Measurements from ENCODE around the gene PRPSAP1.
"Not testable (repeated sequence)": the region's sequence is repeated elsewhere in the genome, so short reads cannot be mapped to it uniquely, and the experiment has no call there.

The PRPSAP1 gene

DNA sequence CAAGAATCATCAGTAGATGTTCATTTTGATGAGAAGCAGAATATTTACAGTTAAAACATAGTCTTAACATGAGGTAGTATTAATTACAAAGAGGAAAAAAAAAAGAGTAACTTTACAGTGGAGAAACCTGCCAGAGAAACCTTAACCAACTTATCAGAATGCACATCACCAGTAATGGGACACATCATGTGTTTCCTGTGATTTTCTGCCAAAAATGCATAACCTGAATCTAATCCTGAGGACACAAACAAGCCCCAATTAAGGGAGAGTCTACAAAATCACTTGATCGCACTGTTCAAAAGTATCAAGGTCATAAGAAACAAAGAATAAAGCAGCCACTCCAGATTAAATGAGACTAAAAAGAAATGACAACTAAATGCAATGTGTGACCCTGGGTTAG is 27.4 kb downstream of the PRPSAP1 start:
- Histone ChIP-seq H3K4me3 (ENCODE audit: low read length) (no peak overlapping the region), H3K36me3 (ENCODE audit: control insufficient read depth, insufficient read depth, low read length) (no peaks in the 10 kb centered on the region), H3K9ac (ENCODE audit: low read length) (no peak overlapping the region), H3K27me3 (ENCODE audit: control insufficient read depth, insufficient read depth, low read length) (no peaks in the 10 kb centered on the region), H3K9me3 (ENCODE audit: control insufficient read depth, low read length) (no peaks in the 10 kb centered on the region), H3K4me1 (ENCODE audit: control insufficient read depth, insufficient read depth, low read length) (no peaks in the 10 kb centered on the region)

DNA sequence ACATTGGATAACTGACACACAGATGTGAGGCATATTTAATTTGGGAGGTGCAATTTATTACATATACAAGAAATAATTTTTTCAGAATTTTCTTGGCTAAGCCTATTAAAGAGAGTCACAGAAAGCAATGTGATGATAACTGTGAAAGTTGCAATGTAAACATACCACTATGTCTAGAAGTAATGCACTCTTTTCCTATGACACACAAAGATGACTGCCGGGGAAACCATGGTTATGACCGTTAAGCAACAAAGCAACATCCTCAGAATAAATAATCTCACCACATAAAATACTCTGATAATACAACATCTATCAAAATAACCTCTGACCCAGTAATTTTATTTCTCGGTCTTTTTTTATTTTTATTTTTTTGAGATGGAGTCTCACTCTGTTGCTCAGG is 35.1 kb downstream of the PRPSAP1 start:
- Histone ChIP-seq H3K9me3 (ENCODE audit: control insufficient read depth, low read length) (no peaks in the 10 kb centered on the region), H3K4me3 (ENCODE audit: low read length) (no peak overlapping the region), H3K4me1 (ENCODE audit: control insufficient read depth, insufficient read depth, low read length) (no peaks in the 10 kb centered on the region), H3K9ac (ENCODE audit: low read length) (no peak overlapping the region), H3K36me3 (ENCODE audit: control insufficient read depth, insufficient read depth, low read length) (no peaks in the 10 kb centered on the region), H3K27me3 (ENCODE audit: control insufficient read depth, insufficient read depth, low read length) (no peaks in the 10 kb centered on the region)

DNA sequence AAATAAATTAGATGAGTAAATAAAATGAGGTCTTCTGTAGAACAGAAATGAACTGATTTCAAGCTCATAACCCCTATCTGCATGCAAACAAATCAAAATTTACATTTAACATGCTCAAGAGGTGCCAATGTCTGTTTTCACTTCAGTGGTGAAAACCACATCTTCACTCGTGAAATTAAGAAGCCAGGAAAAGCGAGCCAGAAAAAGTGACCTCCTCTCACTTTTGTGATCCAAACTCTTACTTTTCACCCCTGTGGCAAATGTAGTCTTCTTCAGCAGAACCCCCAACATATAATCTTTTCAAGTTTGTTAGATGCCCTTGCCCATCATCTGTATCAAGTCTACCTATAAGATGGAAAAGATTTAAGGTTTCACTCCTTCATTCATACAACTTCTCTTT is 36.2 kb downstream of the PRPSAP1 start:
- Histone ChIP-seq H3K4me3 (ENCODE audit: low read length) (no peak overlapping the region), H3K9ac (ENCODE audit: low read length) (no peak overlapping the region), H3K36me3 (ENCODE audit: control insufficient read depth, insufficient read depth, low read length) (peaks cover 7% of the 10 kb centered on the region), H3K27me3 (ENCODE audit: control insufficient read depth, insufficient read depth, low read length) (no peaks in the 10 kb centered on the region), H3K9me3 (ENCODE audit: control insufficient read depth, low read length) (no peaks in the 10 kb centered on the region), H3K4me1 (ENCODE audit: control insufficient read depth, insufficient read depth, low read length) (no peaks in the 10 kb centered on the region)

DNA sequence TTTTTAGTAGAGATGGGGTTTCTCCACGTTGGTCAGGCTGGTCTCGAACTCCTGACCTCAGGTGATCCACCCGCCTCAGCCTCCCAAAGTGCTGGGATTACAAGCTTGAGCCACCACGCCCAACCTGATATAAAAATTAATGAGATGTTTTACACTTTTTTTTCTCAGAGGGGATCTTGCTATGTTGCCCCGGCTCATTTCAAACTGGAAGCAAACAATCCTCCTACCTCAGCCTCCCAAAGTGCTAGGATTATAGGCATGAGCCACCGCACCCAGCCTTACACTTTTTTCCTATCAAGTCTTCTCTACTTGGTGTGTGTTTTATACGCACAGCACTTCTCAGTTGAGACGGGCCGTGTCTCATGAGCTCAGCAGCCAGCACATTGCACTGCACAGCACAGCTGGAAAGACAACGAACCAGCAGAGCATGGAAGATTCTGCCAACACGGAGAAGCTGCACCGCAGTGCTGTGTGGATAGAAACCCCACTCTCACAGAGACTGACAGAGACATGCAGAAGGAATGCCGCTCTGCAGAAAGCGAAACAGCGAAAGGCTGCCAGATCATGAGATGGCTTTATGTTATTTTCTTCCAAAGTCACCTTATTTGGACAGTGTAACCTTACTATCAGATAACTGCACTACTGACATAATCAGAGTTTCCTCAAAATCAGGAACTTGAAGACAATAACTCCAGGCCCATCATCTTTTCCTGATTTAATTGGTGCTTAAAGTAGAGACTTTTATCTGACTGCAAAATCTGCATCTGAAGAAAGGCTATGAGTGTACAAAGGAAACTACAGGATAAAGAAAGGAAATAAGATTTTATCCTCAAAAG is 39.1 kb downstream of the PRPSAP1 start:
- H3K9ac ChIP-seq (ENCODE audit: low read length): no peak overlapping the region
- H3K4me3 ChIP-seq (ENCODE audit: low read length): no peak overlapping the region
- no peaks in the 10 kb centered on the region for H3K9me3 ChIP-seq (ENCODE audit: control insufficient read depth, low read length)
- no peaks in the 10 kb centered on the region for H3K27me3 ChIP-seq (ENCODE audit: control insufficient read depth, insufficient read depth, low read length)
- no peaks in the 10 kb centered on the region for H3K4me1 ChIP-seq (ENCODE audit: control insufficient read depth, insufficient read depth, low read length)
- H3K36me3 ChIP-seq (ENCODE audit: control insufficient read depth, insufficient read depth, low read length): peaks cover 10% of the 10 kb centered on the region

DNA sequence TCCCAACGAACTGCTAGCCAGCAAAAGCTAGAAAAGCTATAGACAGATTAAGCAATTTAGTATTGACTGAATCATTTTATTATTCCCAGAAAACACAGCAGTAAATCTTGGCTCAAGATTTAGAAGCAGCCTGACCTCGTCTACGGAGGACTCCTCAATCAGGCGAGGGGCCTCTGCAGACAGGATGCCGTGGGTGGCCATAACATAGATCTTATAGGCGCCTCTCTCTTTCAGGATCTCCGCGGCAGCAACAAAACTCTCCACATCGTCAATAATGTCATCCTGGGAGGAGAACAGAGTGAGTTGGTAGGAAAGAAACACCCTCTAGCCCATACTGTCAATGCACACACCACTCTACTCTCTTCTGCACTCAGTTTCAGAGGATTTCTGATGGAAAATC is 41.0 kb downstream of the PRPSAP1 start:
- H3K27me3 ChIP-seq (ENCODE audit: control insufficient read depth, insufficient read depth, low read length): no peaks in the 10 kb centered on the region
- peaks cover 10% of the 10 kb centered on the region for H3K36me3 ChIP-seq (ENCODE audit: control insufficient read depth, insufficient read depth, low read length)

DNA sequence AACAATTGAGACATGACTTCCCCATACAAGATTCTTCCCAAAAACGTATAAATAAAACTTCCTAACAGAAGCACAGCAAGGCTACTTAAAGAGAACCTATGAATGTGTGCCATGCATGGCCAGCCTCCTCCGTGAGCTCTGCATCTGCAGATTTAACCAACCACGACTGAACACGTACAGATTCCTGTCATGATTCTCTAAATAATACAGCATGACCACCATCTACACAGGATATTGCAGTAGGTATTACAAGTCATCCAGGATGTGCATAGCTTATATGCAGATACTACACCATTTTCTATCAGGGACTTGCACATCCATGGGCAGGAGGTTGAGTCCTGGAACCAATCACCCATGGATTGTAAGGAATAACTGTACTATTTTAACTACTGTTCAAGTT is 44.3 kb downstream of the PRPSAP1 start:
- Histone ChIP-seq H3K4me1 (ENCODE audit: control insufficient read depth, insufficient read depth, low read length) (no peaks in the 10 kb centered on the region), H3K4me3 (ENCODE audit: low read length) (no peak overlapping the region), H3K27me3 (ENCODE audit: control insufficient read depth, insufficient read depth, low read length) (no peaks in the 10 kb centered on the region), H3K9ac (ENCODE audit: low read length) (no peak overlapping the region), H3K9me3 (ENCODE audit: control insufficient read depth, low read length) (no peaks in the 10 kb centered on the region), H3K36me3 (ENCODE audit: control insufficient read depth, insufficient read depth, low read length) (peaks cover 10% of the 10 kb centered on the region)

More for the DNA sequence above, 41.0 kb downstream of the PRPSAP1 start:
- Histone ChIP-seq H3K4me1 (ENCODE audit: control insufficient read depth, insufficient read depth, low read length) (no peaks in the 10 kb centered on the region), H3K4me3 (ENCODE audit: low read length) (no peak overlapping the region), H3K9ac (ENCODE audit: low read length) (no peak overlapping the region), H3K9me3 (ENCODE audit: control insufficient read depth, low read length) (no peaks in the 10 kb centered on the region)

DNA sequence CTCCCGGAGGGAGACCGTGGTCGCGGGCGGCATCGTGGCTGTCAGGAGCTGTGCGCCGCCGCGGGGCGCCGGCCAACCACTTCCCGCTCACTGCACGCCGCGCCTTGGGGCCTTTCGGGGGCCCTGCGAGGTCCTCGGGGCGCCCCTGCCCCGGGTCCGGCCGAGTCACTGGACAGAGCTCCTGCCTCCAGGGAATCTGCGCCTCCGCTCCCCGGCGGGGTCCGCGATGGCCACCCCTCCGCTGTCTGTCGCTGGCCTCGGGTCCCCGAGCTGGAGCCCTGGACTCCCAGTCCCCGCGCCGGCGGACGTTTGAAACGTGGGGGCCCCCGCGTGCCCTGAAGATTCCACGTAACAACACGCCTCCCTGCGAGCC is 45.8 kb downstream of the PRPSAP1 start, which contains the start of gene QRICH2:
Gene QRICH2 (minus strand): TSS at position 311 of the 373 bp plus-strand sequence. CDS start 278 bp downstream, at position 33.
- Histone ChIP-seq H3K36me3 (ENCODE audit: control insufficient read depth, insufficient read depth, low read length) (peaks cover 7% of the 10 kb centered on the region), H3K27me3 (ENCODE audit: control insufficient read depth, insufficient read depth, low read length) (no peaks in the 10 kb centered on the region), H3K4me3 (ENCODE audit: low read length) (no peak within 1 kb of the TSS), H3K9me3 (ENCODE audit: control insufficient read depth, low read length) (no peaks in the 10 kb centered on the region), H3K9ac (ENCODE audit: low read length) (no peak within 1 kb of the TSS), H3K4me1 (ENCODE audit: control insufficient read depth, insufficient read depth, low read length) (no peaks in the 10 kb centered on the region)

DNA sequence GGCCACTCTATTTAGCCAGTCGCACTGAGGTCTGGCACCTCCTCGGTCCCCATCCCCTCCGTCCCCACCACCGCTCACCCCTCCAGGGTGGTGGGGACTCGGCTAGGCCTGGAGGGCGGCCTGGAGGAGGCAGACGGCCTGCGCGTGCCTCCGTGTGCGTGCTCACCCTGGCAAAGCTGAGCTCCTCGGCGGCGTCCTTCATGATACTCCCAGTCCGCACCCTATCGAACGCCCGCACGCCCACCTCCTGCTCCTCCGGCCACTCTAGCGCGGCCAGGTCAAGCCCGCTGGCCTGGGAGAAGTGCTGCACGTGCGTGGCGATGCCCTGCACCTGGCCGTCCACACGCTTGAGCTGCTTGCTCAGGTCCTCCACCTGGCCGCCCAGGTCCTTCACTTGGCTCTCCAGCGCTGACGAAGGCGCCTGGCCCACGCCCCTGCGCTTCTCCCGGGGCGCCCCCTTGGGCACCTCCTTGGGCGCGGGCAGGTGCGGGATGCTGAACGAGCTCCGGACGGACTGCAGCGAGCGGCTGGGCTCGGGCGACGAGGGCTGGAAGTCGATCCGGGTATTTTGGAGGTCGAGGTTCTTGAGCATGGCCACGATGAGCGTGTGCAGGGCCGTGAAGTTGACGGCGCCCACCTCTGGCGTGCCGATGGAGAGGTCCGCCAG is 46.3 kb downstream of the PRPSAP1 start:
- H3K4me3 ChIP-seq (ENCODE audit: low read length): no peak overlapping the region

DNA sequence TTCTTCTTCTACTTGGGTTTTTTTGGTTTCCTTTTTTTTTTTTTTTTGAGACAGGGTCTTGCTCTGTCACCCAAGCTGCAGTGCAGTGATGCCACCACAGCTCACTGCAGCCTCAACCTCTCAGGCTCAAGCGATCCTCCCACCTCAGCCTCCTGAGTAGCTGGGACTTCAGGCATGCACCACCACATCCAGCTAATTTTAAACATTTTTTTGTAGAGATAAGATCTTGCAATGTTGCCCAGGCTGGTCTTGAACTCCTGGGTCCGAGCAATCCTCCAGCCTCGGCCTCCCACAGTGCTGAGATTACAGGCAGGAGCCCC is 48.6 kb downstream of the PRPSAP1 start:
- H3K4me1 ChIP-seq (ENCODE audit: control insufficient read depth, insufficient read depth, low read length); H3K9me3 ChIP-seq (ENCODE audit: control insufficient read depth, low read length); H3K9ac ChIP-seq (ENCODE audit: low read length); H3K4me3 ChIP-seq (ENCODE audit: low read length); H3K36me3 ChIP-seq (ENCODE audit: control insufficient read depth, insufficient read depth, low read length); H3K27me3 ChIP-seq (ENCODE audit: control insufficient read depth, insufficient read depth, low read length): not testable (repeated sequence)

More for the DNA sequence above, 46.3 kb downstream of the PRPSAP1 start:
- peaks cover 2% of the 10 kb centered on the region for H3K36me3 ChIP-seq (ENCODE audit: control insufficient read depth, insufficient read depth, low read length)
- H3K9me3 ChIP-seq (ENCODE audit: control insufficient read depth, low read length): no peaks in the 10 kb centered on the region
- H3K27me3 ChIP-seq (ENCODE audit: control insufficient read depth, insufficient read depth, low read length): no peaks in the 10 kb centered on the region
- no peak overlapping the region for H3K9ac ChIP-seq (ENCODE audit: low read length)
- H3K4me1 ChIP-seq (ENCODE audit: control insufficient read depth, insufficient read depth, low read length): no peaks in the 10 kb centered on the region

DNA sequence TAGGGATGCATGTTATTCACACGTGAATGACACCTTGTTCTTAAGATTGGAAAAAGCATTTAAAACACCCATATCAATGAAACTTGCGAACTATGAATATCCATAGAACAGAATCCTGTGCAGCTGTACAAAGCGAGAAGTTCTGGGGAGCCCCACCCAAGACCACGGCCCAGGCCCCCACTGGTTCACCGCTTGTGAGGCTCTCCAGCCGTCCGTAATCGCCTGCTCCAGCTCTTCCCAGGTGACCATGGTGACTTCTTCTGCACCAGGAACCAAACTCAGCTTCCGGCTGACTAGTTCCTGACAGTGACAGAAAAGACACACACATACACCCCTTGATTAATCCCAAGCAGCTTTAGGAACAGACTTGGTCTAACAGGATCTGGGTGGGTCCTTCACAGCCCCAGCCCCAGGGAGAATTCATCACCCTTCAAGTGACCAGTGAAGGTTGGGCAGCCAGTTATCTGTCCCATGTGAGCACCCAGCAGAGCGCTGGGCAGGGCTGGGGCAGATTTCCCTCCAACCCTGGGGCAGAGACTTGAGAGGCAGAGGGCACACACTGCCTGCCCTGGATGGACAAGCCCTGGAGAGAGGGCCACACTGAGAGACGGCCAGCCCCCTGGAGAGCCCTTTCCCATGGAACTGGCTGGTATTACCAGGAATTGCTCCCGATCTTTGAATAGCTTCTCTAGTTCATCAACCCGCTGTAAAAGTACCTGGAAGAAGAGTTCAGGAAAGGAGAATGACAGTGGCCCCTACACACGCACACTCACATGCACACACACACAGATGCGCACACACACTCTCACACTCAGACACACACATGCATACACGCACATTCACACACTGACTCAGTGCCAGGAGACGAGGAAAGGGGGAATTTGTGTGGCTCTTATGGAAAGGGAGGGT is 49.2 kb downstream of the PRPSAP1 start:
- Histone ChIP-seq H3K9me3 (ENCODE audit: control insufficient read depth, low read length) (no peaks in the 10 kb centered on the region), H3K36me3 (ENCODE audit: control insufficient read depth, insufficient read depth, low read length) (no peaks in the 10 kb centered on the region), H3K9ac (ENCODE audit: low read length) (no peak overlapping the region), H3K4me1 (ENCODE audit: control insufficient read depth, insufficient read depth, low read length) (no peaks in the 10 kb centered on the region), H3K4me3 (ENCODE audit: low read length) (no peak overlapping the region), H3K27me3 (ENCODE audit: control insufficient read depth, insufficient read depth, low read length) (no peaks in the 10 kb centered on the region)

DNA sequence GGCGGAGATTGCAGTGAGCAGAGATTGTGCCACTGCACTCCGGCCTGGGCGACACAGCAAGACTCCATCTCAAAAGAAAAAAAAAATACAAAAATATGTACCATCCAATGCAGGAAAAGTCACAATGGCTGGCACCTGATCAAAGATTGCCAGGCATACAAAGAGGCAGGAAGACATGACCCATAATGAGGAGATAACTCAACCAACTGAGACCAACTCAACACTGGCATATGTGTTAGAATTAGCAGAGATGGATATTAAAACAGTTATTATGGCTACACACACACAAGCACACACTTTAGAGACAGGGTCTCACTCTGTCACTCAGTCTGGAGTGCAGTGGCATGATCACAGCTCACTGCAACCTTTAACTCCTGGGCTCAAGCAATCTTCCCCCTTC is 56.3 kb downstream of the PRPSAP1 start:
- Histone ChIP-seq H3K9me3 (ENCODE audit: control insufficient read depth, low read length) (no peaks in the 10 kb centered on the region), H3K36me3 (ENCODE audit: control insufficient read depth, insufficient read depth, low read length) (no peaks in the 10 kb centered on the region), H3K4me1 (ENCODE audit: control insufficient read depth, insufficient read depth, low read length) (no peaks in the 10 kb centered on the region), H3K9ac (ENCODE audit: low read length) (no peak overlapping the region), H3K27me3 (ENCODE audit: control insufficient read depth, insufficient read depth, low read length) (no peaks in the 10 kb centered on the region), H3K4me3 (ENCODE audit: low read length) (no peak overlapping the region)

DNA sequence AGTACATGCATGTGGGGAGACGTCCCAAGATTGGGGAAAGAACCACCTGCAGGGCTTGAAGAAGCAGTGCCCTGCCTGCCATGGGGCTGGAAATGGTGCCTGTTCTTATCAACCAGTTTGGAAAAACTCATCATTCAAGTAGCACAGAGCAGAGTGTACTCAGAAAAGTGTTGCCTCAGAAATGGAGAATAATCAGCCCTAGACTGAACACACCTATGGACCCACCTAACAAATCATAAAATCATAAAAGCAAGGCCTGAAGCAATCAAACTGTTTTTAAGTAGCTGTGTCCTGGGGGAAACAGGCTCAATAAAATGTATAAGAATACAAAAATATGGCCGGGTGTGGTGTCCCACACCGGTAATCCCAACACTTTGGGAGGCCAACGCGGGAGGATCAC is 56.8 kb downstream of the PRPSAP1 start:
- Histone ChIP-seq H3K4me3 (ENCODE audit: low read length) (no peak overlapping the region), H3K36me3 (ENCODE audit: control insufficient read depth, insufficient read depth, low read length) (no peaks in the 10 kb centered on the region), H3K4me1 (ENCODE audit: control insufficient read depth, insufficient read depth, low read length) (no peaks in the 10 kb centered on the region), H3K27me3 (ENCODE audit: control insufficient read depth, insufficient read depth, low read length) (no peaks in the 10 kb centered on the region), H3K9ac (ENCODE audit: low read length) (no peak overlapping the region), H3K9me3 (ENCODE audit: control insufficient read depth, low read length) (no peaks in the 10 kb centered on the region)

All from mucosa of stomach (tissue), 1 donor.